Omental fat pad (tissue), 4 donors: ENCODE data around the gene WWC1. TPM values are rescaled to one million over a fixed set of nuclear protein-coding genes. Genes with fewer than 3 reads are reported as not detected.

Experiments
- ATAC-seq: fragments of 150-250 bp; one replicate; pipeline ENCODE4 v1.9.1; 2016; ENCODE audit warnings: mild to moderate bottlenecking, moderate library complexity; ENCODE audit not compliant: low FRiP score
- DNase-seq: peaks from one replicate; pipeline ENCODE4 v3.0.0-alpha.2; 2019; ENCODE audit warnings: low spot score
- total RNA-seq, 4 donors: library from RNA; depleted of rRNA; stranded (reverse); fragments of >200 nt; gene quantifications; one replicate each; pipeline ENCODE4 v1.1.0, GENCODE V29; 2016
- TF ChIP-seq, protein P1 (sequence below), 3 donors: fragments of 450-650 bp; IDR thresholded peaks; one replicate each; pipeline ENCODE4 v1.5.1; 2016 to 2017; ENCODE audit warnings: antibody characterized with exemption in 3 of 3, mild to moderate bottlenecking in 3 of 3, moderate library complexity in 2 of 3

Gene WWC1
- total RNA-seq, 4 donors from 2014 or later, result 0.63 to 92.6 (median 21.0) TPM

DNA sequence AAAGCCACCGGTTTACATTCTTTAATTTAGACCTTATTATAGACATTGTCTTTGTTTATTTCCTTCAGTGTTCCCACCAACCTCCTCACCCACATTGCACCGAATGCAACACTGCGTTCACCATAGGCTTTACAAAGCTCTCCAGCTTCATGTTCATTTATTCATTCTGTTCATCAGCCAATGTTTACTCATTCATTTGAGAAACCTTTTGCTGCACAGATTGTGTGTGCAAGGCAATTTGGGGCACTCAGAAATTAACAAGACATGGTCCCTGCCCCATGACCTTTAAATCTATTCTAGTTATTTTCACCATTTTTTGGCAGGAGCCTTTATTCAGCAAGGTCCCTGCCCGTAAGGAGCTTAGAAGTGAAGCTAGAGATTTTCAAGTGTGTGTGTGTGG lies 124.0 kb downstream of the WWC1 start:
- DNase-seq (no peak), ATAC-seq (no peak)
- TF ChIP-seq, protein P1, sequence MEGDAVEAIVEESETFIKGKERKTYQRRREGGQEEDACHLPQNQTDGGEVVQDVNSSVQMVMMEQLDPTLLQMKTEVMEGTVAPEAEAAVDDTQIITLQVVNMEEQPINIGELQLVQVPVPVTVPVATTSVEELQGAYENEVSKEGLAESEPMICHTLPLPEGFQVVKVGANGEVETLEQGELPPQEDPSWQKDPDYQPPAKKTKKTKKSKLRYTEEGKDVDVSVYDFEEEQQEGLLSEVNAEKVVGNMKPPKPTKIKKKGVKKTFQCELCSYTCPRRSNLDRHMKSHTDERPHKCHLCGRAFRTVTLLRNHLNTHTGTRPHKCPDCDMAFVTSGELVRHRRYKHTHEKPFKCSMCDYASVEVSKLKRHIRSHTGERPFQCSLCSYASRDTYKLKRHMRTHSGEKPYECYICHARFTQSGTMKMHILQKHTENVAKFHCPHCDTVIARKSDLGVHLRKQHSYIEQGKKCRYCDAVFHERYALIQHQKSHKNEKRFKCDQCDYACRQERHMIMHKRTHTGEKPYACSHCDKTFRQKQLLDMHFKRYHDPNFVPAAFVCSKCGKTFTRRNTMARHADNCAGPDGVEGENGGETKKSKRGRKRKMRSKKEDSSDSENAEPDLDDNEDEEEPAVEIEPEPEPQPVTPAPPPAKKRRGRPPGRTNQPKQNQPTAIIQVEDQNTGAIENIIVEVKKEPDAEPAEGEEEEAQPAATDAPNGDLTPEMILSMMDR (IDR thresholded peaks at IDR 0.05), result no peak

GRCh38 chr5:168415971-168416370 lies 124.5 kb downstream of the WWC1 start:
- no peak for DNase-seq
- TF ChIP-seq, protein P1 (IDR thresholded peaks at IDR 0.05), result no peak
- no peak for ATAC-seq

DNA sequence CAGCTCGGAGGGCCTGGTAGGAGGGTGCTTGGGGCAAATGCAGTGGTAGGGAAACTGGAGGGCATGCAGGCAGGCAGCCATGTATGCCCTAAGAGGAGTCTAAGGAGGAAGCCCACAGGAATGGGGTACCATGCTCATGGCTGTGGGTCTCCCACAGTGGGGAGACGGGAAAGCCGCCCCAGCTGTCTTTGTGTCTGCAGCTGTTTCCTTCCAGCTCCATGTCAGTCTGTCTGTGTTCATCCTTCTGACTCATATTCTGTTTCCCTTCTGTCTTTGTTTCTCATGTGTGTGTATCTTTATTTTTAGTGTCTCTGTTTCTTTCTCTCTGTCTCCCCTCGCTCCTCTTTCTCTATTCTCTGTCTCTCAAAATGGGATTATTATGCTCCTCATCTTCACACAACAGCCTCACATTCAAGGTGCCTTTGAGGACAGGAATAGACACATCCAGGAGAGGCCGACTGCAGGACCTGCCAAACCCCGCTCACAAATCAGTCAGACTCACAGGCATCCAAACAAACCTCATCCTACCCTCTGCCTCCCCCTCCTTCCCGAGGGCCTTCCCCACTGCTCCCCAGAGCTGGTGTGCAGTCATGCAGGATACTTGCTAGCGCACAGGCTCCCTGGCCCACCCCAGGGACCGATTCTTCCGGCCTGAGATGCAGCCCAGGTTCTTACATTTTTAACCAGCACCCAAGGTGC lies 126.4 kb downstream of the WWC1 start:
- ATAC-seq, result no peak
- TF ChIP-seq, protein P1 (IDR thresholded peaks at IDR 0.05), result no peak
- DNase-seq, result no peak

DNA sequence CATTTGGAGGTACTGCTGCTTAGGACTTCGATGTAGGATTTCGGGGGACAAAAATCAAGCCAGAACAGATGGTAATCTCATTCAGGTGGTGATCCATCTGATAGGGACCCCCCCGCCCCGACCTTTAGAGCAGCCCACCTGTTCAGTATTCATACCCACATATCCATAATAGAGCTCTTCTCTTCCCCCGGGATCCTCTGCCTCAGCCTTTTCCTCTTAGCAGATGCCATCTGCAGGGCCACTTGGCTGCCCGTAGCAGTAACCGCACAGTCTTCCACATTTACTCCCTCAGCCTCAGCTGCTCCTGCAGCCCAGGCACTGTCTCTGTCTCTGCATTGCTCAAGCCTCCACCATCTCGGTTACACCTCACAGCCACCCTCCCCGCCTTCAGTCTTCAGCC lies 129.0 kb downstream of the WWC1 start:
- no peak for ATAC-seq
- DNase-seq, result no peak
- TF ChIP-seq, protein P1 (IDR thresholded peaks at IDR 0.05), result no peak

- TF ChIP-seq, protein P1 (IDR thresholded peaks at IDR 0.05), result no peak
- no peak for DNase-seq
- ATAC-seq, result no peak
Measured at GRCh38 chr5:168422431-168422830, 131.0 kb downstream of the WWC1 start.

- TF ChIP-seq, protein P1 (IDR thresholded peaks at IDR 0.05), result no peak
- ATAC-seq, result no peak
- DNase-seq, result no peak
Measured at GRCh38 chr5:168423478-168423877, 132.0 kb downstream of the WWC1 start.

DNA sequence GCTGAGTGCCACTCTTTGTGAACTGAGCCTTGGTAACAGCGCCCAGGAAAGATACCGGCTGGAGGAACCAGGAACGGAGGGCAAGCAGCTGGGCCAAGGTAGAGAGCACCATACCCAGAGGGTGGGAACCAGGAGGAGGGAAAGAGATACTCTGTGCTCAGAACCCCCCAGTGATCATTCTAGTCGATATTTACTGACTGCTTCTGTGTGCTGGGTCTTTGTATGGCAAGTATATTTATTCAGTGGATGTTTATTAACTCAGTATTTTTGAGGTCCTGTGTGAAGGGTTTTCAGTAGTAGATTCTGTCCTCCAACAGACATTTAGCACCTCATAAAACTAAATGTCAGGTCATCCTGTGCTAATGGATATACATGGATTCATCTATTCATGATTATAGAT lies 132.5 kb downstream of the WWC1 start:
- TF ChIP-seq, protein P1 (IDR thresholded peaks at IDR 0.05), result no peak
- ATAC-seq (no peak), DNase-seq (no peak)
